Measurements from ENCODE around the gene LRRC2. TPM values are rescaled to one million over a fixed set of nuclear protein-coding genes. Genes with fewer than 3 reads are reported as not detected.

Gene LRRC2
- total RNA-seq, 4 donors from 2014 or later, result 1.1 to 7.7 (median 5.0) TPM

DNA sequence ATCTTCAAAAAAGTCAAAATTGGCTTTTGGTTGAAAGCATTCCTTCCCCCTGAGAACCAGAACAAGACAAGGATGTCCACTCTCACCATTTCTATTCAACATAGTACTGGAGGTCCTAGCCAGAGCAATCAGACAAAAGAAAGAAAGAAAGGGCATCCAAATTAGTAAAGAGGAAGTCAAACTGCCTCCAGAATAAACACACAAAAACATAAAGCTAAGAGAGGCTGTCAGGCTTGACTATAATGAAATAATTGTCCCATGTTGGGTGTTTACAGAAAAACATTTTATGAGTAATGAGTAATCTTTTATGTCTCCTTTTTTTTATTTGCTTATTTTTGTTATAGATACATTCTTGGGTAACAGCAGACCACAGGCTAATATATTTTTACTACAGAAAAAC, 27.9 kb upstream of the LRRC2 start:
- TF ChIP-seq, protein P1, sequence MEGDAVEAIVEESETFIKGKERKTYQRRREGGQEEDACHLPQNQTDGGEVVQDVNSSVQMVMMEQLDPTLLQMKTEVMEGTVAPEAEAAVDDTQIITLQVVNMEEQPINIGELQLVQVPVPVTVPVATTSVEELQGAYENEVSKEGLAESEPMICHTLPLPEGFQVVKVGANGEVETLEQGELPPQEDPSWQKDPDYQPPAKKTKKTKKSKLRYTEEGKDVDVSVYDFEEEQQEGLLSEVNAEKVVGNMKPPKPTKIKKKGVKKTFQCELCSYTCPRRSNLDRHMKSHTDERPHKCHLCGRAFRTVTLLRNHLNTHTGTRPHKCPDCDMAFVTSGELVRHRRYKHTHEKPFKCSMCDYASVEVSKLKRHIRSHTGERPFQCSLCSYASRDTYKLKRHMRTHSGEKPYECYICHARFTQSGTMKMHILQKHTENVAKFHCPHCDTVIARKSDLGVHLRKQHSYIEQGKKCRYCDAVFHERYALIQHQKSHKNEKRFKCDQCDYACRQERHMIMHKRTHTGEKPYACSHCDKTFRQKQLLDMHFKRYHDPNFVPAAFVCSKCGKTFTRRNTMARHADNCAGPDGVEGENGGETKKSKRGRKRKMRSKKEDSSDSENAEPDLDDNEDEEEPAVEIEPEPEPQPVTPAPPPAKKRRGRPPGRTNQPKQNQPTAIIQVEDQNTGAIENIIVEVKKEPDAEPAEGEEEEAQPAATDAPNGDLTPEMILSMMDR (IDR thresholded peaks at IDR 0.05; ENCODE audit: low read depth), result no peak

DNA sequence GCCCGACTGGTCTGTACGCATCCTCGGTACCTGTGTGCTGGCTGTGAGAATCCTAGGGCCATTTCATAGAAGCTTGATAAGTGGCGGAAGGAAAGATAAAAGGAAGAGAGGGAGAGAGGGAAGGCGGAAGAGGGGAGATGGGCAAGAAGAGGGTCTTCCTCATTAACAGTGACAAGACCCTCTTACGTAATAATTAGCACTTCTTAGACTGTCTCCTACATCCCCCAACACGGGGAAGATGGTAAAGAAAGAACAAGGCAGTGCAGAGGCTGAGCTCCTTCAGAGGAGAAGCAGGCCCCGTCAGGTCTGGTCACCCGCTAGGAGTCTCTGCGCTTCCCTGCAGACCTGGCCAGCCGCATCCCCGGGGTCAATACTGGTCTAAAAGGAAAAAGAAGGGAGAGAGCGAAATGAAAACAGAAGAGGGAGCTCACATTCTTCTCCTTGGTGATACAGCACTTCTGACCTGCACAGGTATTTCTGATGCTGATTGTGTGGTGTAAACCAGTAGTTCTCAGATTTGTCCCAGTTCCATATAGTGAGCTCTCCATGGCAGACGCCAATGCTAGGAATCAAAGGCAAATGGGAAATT, 27.3 kb upstream of the LRRC2 start:
- TF ChIP-seq, protein P1 (IDR thresholded peaks at IDR 0.05; ENCODE audit: low read depth), result no peak

DNA sequence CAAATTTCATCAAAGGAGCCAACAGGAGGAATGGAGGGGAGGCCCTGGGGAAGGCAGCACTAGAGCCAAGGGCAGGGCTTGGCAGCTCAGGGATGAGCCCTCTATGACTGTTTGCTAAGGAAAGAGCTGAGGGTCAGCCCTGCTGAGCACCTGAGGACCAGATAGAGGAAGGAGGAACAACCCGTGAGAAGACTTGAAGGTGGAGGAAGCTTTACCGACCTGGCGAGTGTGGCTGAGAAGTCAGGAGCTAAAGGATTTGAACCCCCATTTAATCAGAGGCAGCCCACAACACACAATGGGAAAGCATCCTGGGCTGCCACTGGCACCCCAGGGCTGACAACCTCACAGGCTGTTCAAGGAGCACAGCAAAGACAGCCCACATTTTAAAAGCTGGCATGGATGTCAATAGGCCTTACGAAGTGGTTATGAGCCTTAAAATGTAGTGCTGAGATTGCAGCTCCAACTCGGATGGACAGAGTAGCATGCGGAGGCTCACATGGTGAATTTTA, 20.7 kb upstream of the LRRC2 start:
- TF ChIP-seq, protein P1 (IDR thresholded peaks at IDR 0.05; ENCODE audit: low read depth), result no peak

DNA sequence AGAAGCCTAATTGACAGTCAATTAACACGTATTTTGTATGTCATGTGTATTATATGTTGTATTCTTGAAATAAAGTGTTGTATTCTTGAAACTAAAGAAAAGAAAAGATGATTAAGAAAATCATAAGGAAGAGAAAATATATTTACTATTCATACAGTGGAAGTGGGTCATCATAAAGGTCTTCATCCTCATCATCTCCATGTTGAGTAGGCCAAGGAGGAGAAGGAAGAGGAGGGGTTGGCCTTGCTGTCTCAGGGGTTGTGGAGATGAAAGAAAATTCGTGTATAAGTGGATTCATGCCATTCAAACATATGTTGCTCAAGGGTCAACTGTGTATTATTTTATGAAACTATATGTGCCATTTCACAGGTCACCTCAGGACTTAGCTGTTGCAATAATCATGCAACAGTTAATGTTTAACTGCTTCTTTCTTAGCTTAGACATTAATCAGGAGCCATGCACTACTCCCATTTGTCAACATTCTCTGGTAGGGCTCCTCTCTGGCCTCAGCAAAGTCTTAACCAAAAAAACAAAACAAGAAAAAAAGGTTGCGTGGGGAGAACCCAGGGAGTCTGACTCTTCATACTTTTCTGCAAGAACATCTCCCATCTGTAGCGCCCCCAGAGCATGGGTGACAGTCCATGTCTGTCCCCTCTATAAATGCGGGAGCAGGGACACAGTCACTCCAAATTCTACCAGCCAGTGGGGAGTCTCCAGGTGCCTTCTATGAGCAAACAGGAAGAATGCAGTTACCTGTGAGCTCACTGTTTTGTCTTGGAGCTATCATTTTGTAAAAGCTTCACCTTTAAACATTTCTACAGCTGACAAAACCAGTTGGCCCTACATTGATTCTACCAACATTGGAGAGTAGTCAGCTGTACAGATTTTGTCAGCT, 19.9 kb upstream of the LRRC2 start:
- TF ChIP-seq, protein P1 (IDR thresholded peaks at IDR 0.05; ENCODE audit: low read depth), result no peak

DNA sequence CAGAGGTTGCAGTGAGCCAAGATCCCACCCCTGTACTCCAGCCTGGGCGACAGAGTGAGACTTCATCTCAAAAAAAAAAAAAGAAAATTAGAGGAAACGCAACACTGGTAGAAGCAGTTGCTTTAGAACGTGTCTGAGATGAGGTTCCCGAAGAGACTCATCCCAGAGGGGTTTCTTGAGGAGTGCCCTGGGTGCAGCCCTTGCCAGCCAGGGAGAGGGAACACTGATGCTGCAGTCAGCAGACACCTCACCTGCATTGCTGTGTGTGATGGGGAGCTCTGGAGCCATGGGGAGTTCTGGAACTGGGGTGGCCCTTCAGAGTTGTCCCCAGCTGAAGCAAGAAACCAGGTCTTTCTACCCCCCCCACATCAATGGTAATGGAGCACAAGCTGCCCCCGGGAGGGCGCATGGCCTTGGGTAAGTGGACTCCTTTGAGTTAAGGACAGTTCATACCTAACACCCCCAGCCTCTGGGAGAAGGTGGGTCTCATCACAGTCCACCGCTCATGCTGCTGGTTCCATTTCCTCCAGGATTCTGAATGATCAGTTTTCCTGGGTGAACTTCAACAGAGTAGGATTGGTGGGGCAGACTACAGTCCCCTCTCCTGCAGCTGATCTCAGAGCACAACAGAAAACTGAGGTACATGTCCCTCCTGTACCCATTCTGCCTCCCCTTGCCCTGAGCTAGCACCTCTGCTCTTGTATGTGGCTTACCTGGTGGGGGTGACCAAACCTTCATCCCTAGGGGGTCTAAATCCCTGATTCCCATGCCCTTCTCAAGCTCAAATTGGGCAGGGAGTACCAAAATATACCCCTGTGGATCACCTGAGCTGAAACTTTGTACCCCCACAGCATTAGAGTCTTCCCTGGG, 18.7 kb upstream of the LRRC2 start:
- TF ChIP-seq, protein P1 (IDR thresholded peaks at IDR 0.05; ENCODE audit: low read depth), result no peak

DNA sequence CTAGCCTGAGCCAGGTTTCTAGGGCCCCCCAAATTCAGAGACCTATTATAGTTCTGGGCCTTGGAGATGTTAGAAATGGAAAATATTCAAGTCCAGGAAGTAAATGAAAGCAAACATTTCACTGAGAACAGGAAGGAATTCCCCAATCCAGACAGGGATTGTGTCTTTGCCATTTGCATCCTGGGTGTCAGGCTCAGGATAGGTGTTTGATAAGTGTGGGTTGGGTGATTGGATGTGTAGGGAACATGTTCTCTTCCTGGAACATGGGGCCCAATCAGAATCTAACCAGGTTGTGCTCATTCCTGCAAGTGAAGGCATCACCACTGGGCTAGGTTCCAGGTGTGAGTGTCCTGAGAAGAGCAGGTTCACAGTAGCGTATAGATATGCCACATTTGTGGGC, 14.6 kb upstream of the LRRC2 start:
- TF ChIP-seq, protein P1 (IDR thresholded peaks at IDR 0.05; ENCODE audit: low read depth), result no peak
